ENCODE data around the gene LEP. TPM values are rescaled to one million over a fixed set of nuclear protein-coding genes. Genes with fewer than 3 reads are reported as not detected.

LEP gene
- total and polyA plus RNA-seq, 8 donors = 0.05 to 0.12 TPM; not detected in 6

DNA sequence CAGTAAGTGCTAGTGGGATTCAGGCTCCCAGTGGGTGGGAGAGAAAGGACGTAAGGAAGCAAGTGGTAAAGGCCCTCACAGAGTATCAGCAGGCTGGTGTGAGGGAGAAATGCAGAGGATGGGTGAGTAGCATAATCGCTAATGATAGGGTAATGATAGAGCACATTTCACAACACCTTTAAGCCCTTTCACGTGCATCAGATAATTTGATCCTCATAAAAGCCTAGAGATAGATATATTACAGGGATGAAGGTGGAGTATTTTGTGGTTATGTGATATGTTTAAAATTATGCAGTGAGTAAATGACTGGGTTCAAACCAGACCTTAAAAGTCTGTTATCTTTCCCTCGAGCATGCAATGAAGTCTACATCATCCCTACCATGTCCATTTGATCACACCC lies 10.3 kb downstream of the LEP start:
- Histone ChIP-seq H3K9me3 (no peaks in the 10 kb centered on the region), H3K4me1 (no peaks in the 10 kb centered on the region), H3K36me3 (no peaks in the 10 kb centered on the region), H3K27ac (no peak overlapping the region), H3K4me3 (no peak overlapping the region), H3K27me3 (no peaks in the 10 kb centered on the region)
- 55 to 83% (median 72%) methylated on average over 4 of the region's 4 CpGs for WGBS, 5 donors
- TF ChIP-seq, protein P1, sequence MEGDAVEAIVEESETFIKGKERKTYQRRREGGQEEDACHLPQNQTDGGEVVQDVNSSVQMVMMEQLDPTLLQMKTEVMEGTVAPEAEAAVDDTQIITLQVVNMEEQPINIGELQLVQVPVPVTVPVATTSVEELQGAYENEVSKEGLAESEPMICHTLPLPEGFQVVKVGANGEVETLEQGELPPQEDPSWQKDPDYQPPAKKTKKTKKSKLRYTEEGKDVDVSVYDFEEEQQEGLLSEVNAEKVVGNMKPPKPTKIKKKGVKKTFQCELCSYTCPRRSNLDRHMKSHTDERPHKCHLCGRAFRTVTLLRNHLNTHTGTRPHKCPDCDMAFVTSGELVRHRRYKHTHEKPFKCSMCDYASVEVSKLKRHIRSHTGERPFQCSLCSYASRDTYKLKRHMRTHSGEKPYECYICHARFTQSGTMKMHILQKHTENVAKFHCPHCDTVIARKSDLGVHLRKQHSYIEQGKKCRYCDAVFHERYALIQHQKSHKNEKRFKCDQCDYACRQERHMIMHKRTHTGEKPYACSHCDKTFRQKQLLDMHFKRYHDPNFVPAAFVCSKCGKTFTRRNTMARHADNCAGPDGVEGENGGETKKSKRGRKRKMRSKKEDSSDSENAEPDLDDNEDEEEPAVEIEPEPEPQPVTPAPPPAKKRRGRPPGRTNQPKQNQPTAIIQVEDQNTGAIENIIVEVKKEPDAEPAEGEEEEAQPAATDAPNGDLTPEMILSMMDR (IDR thresholded peaks at IDR 0.05) = no peak
- no peak for TF ChIP-seq POLR2A (IDR thresholded peaks at IDR 0.05)
- TF ChIP-seq EP300 (IDR thresholded peaks at IDR 0.05) = no peak
- TF ChIP-seq POLR2AphosphoS5 (IDR thresholded peaks at IDR 0.05) = no peak
- intact Hi-C loops (cut with DNase I; ENCODE audit: low total_unique reads) = no loop called here
- no peak for DNase-seq

DNA sequence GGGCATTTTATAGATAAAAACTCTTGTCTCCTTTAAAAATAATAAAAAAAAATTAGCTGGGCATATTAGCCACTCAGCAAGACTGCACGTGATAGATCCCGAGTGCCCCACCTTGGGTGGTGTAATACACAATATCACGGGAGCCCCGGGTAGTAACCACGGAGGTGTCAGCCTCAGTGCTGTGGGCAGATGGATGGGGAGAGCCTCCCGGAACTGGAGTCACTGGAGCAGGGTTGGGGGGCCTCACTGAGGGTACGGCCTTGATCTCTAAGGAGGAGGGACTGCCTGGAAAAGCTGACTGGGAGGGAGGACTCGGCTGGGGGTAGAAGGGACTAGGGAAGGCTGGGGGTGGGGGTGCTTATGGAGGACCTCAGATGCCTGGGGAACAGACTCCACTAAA lies 12.6 kb downstream of the LEP start:
- intact Hi-C loops (cut with DNase I; ENCODE audit: low total_unique reads) = no loop called here
- H3K27ac ChIP-seq = no peak overlapping the region
- H3K36me3 ChIP-seq = no peaks in the 10 kb centered on the region
- no peaks in the 10 kb centered on the region for H3K9me3 ChIP-seq
- no peak overlapping the region for H3K4me3 ChIP-seq
- no peaks in the 10 kb centered on the region for H3K27me3 ChIP-seq
- TF ChIP-seq POLR2AphosphoS5 (IDR thresholded peaks at IDR 0.05) (no peak), POLR2A (IDR thresholded peaks at IDR 0.05) (no peak), EP300 (IDR thresholded peaks at IDR 0.05) (no peak)
- TF ChIP-seq, protein P1 (IDR thresholded peaks at IDR 0.05) = no peak
- no peak for DNase-seq
- 88 to 95% (median 92%) methylated on average over 8 of the region's 8 CpGs for WGBS, 5 donors
- peaks cover 0 to 1% (median under 1%) of the 10 kb centered on the region in 4 donors for H3K4me1 ChIP-seq

DNA sequence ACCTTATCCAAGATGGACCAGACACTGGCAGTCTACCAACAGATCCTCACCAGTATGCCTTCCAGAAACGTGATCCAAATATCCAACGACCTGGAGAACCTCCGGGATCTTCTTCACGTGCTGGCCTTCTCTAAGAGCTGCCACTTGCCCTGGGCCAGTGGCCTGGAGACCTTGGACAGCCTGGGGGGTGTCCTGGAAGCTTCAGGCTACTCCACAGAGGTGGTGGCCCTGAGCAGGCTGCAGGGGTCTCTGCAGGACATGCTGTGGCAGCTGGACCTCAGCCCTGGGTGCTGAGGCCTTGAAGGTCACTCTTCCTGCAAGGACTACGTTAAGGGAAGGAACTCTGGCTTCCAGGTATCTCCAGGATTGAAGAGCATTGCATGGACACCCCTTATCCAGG lies 13.4 kb downstream of the LEP start:
- no peaks in the 10 kb centered on the region for H3K9me3 ChIP-seq
- intact Hi-C loops (cut with DNase I; ENCODE audit: low total_unique reads) = no loop called here
- H3K4me1 ChIP-seq = peaks cover 5 to 9% (median 7%) of the 10 kb centered on the region in 4 donors
- no peaks in the 10 kb centered on the region for H3K36me3 ChIP-seq
- H3K27me3 ChIP-seq = no peaks in the 10 kb centered on the region
- H3K4me3 ChIP-seq = no peak overlapping the region
- TF ChIP-seq POLR2A (IDR thresholded peaks at IDR 0.05) = no peak
- TF ChIP-seq POLR2AphosphoS5 (IDR thresholded peaks at IDR 0.05) = no peak
- no peak for TF ChIP-seq EP300 (IDR thresholded peaks at IDR 0.05)
- TF ChIP-seq, protein P1 (IDR thresholded peaks at IDR 0.05) = no peak
- DNase-seq = no peak
- WGBS, 5 donors = 77 to 87% (median 83%) methylated on average over 3 to 5 of the region's 5 CpGs
- H3K27ac ChIP-seq = no peak overlapping the region

DNA sequence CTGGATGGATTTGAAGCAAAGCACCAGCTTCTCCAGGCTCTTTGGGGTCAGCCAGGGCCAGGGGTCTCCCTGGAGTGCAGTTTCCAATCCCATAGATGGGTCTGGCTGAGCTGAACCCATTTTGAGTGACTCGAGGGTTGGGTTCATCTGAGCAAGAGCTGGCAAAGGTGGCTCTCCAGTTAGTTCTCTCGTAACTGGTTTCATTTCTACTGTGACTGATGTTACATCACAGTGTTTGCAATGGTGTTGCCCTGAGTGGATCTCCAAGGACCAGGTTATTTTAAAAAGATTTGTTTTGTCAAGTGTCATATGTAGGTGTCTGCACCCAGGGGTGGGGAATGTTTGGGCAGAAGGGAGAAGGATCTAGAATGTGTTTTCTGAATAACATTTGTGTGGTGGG lies 14.2 kb downstream of the LEP start:
- Histone ChIP-seq H3K4me3 (no peak overlapping the region), H3K36me3 (no peaks in the 10 kb centered on the region), H3K27ac (no peak overlapping the region), H3K4me1 (peaks cover 6 to 17% (median 14%) of the 10 kb centered on the region in 4 donors), H3K27me3 (no peaks in the 10 kb centered on the region), H3K9me3 (no peaks in the 10 kb centered on the region)
- TF ChIP-seq EP300 (IDR thresholded peaks at IDR 0.05) (no peak), POLR2AphosphoS5 (IDR thresholded peaks at IDR 0.05) (no peak), POLR2A (IDR thresholded peaks at IDR 0.05) (no peak)
- TF ChIP-seq, protein P1 (IDR thresholded peaks at IDR 0.05) = no peak
- no peak for DNase-seq
- intact Hi-C loops (cut with DNase I; ENCODE audit: low total_unique reads) = no loop called here
- 73 to 90% (median 80%) methylated on average over 1 to 2 of the region's 2 CpGs for WGBS, 5 donors
